ENCODE results near the gene XIRP2. TPM values are rescaled to one million over a fixed set of nuclear protein-coding genes. Genes with fewer than 3 reads are reported as not detected.

The XIRP2 gene
- total RNA-seq, 2 donors from 2014 or later, result not detected

GRCh38 chr2:167135706-167136105 lies 247.4 kb downstream of the XIRP2 start:
- H3K9me3 ChIP-seq, result no peaks in the 10 kb centered on the region
- intact Hi-C loops (cut with DNase I), result no loop called here
- no peak for DNase-seq

GRCh38 chr2:167136879-167137596 lies 248.8 kb downstream of the XIRP2 start:
- intact Hi-C loops (cut with DNase I), result no loop called here
- H3K9me3 ChIP-seq, result no peaks in the 10 kb centered on the region
- DNase-seq, result no peak
- no peaks in the 10 kb centered on the region for H3K27me3 ChIP-seq
- H3K4me3 ChIP-seq, result no peak overlapping the region
- no peaks in the 10 kb centered on the region for H3K36me3 ChIP-seq (replicated peaks in 1 of 2; ENCODE audit: insufficient read depth in 1 of 2, low read depth in 2 of 2)
- no peak for TF ChIP-seq POLR2A (IDR thresholded peaks at IDR 0.05)
- TF ChIP-seq, protein P1, sequence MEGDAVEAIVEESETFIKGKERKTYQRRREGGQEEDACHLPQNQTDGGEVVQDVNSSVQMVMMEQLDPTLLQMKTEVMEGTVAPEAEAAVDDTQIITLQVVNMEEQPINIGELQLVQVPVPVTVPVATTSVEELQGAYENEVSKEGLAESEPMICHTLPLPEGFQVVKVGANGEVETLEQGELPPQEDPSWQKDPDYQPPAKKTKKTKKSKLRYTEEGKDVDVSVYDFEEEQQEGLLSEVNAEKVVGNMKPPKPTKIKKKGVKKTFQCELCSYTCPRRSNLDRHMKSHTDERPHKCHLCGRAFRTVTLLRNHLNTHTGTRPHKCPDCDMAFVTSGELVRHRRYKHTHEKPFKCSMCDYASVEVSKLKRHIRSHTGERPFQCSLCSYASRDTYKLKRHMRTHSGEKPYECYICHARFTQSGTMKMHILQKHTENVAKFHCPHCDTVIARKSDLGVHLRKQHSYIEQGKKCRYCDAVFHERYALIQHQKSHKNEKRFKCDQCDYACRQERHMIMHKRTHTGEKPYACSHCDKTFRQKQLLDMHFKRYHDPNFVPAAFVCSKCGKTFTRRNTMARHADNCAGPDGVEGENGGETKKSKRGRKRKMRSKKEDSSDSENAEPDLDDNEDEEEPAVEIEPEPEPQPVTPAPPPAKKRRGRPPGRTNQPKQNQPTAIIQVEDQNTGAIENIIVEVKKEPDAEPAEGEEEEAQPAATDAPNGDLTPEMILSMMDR (IDR thresholded peaks at IDR 0.05), result no peak
- no peak overlapping the region for H3K27ac ChIP-seq
- H3K4me1 ChIP-seq, result no peaks in the 10 kb centered on the region
- no peak for ATAC-seq
- 72 to 77% methylated on average over 5 of the region's 5 CpGs for WGBS, 2 donors

More at GRCh38 chr2:167135706-167136105, 247.4 kb downstream of the XIRP2 start:
- H3K36me3 ChIP-seq (replicated peaks in 1 of 2; ENCODE audit: insufficient read depth in 1 of 2, low read depth in 2 of 2), result no peaks in the 10 kb centered on the region
- no peak for ATAC-seq
- TF ChIP-seq POLR2A (IDR thresholded peaks at IDR 0.05), result no peak
- TF ChIP-seq, protein P1 (IDR thresholded peaks at IDR 0.05), result no peak
- H3K4me3 ChIP-seq, result no peak overlapping the region
- H3K27me3 ChIP-seq, result no peaks in the 10 kb centered on the region
- WGBS, 2 donors, result 70 to 73% methylated on average over 4 of the region's 4 CpGs
- no peak overlapping the region for H3K27ac ChIP-seq
- no peaks in the 10 kb centered on the region for H3K4me1 ChIP-seq

DNA sequence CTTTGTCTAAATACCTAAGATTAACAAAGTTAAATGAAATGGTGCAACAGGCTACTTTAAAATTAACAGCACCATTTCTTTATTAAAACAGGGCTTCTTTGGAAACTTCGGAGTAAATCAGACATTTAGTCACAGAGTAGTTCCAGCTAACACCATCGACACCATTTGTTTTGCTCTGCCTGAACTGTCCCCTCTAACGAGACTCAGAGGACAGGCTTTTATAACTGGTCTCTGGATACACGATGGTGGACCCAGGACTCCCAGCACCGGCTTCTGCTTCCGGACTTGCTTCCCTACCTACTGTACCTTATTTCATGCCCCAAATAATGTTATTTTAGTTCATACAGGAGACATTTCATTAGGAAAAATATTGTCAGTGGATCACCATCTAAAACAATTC lies 252.1 kb downstream of the XIRP2 start:
- Histone ChIP-seq H3K27me3 (no peaks in the 10 kb centered on the region), H3K4me1 (no peaks in the 10 kb centered on the region), H3K27ac (peak overlapping the region in 3 of 4 donors; percentile 45 to 65 (median 60)), H3K4me3 (no peak overlapping the region), H3K9me3 (no peaks in the 10 kb centered on the region), H3K36me3 (replicated peaks in 1 of 2; ENCODE audit: insufficient read depth in 1 of 2, low read depth in 2 of 2) (no peaks in the 10 kb centered on the region)
- DNase-seq (no peak), ATAC-seq (no peak)
- intact Hi-C loops (cut with DNase I), result no loop called here
- TF ChIP-seq, protein P1 (IDR thresholded peaks at IDR 0.05), result no peak
- TF ChIP-seq POLR2A (IDR thresholded peaks at IDR 0.05), result no peak
- 84 to 89% methylated on average over 6 of the region's 6 CpGs for WGBS, 2 donors

DNA sequence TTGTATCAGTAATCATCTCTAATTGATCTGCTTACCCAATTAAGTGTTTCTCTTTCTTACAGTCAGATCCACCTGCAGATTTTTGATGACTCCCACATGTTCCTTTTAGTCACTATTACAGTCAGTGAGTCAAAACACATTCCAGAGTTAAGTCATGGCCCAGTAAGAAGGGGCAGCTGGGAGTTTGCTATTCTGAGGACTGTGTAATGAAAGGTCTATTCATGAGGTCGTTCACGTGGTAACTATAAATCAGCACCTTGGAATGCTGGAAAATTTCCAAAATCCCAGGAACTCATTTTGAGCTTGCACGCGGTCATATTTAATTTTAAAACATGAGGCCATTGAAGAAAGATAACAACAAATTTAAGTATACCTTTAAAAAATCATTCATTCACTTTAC lies 252.5 kb downstream of the XIRP2 start:
- Histone ChIP-seq H3K27me3 (no peaks in the 10 kb centered on the region), H3K4me1 (no peaks in the 10 kb centered on the region), H3K36me3 (replicated peaks in 1 of 2; ENCODE audit: insufficient read depth in 1 of 2, low read depth in 2 of 2) (no peaks in the 10 kb centered on the region), H3K4me3 (no peak overlapping the region), H3K27ac (peak overlapping the region in 3 of 4 donors; percentile 45 to 65 (median 60)), H3K9me3 (no peaks in the 10 kb centered on the region)
- DNase-seq (peak in 3 of 4 donors; percentile 15 to 57 (median 44)), ATAC-seq (peak; percentile 98)
- intact Hi-C loops (cut with DNase I), result no loop called here
- WGBS, 2 donors, result 22 to 36% methylated on average over 4 of the region's 4 CpGs
- TF ChIP-seq POLR2A (IDR thresholded peaks at IDR 0.05), result no peak
- TF ChIP-seq, protein P1 (IDR thresholded peaks at IDR 0.05), result no peak

GRCh38 chr2:167142554-167142953 lies 254.3 kb downstream of the XIRP2 start:
- no peaks in the 10 kb centered on the region for H3K4me1 ChIP-seq
- no peaks in the 10 kb centered on the region for H3K36me3 ChIP-seq (replicated peaks in 1 of 2; ENCODE audit: insufficient read depth in 1 of 2, low read depth in 2 of 2)
- ATAC-seq, result no peak
- no peak for TF ChIP-seq POLR2A (IDR thresholded peaks at IDR 0.05)
- TF ChIP-seq, protein P1 (IDR thresholded peaks at IDR 0.05), result no peak
- no peak overlapping the region for H3K27ac ChIP-seq
- DNase-seq, result no peak
- intact Hi-C loops (cut with DNase I), result no loop called here
- no peaks in the 10 kb centered on the region for H3K27me3 ChIP-seq
- H3K4me3 ChIP-seq, result no peak overlapping the region
- WGBS, 2 donors, result 61 to 77% methylated on average over 2 of the region's 2 CpGs
- no peaks in the 10 kb centered on the region for H3K9me3 ChIP-seq

All from body of pancreas (tissue), 4 donors.